Measurements from ENCODE around the gene DUS4L. TPM values are rescaled to one million over a fixed set of nuclear protein-coding genes. Genes with fewer than 3 reads are reported as not detected.

DUS4L gene
- total and polyA plus RNA-seq, 12 donors = 4.2 to 12.7 (median 6.8) TPM

GRCh38 chr7:107594961-107595737 lies 31.4 kb downstream of the DUS4L start:
- intact Hi-C loops (cut with DNase I) = no loop called here
- Histone ChIP-seq H3K4me3 (no peak overlapping the region), H3K4me1 (replicated peaks in 1 of 2) (peaks cover 0 to 20% of the 10 kb centered on the region in 2 donors), H3K9me3 (replicated peaks in 1 of 3) (peaks cover 0 to 7% (median 0%) of the 10 kb centered on the region in 3 donors), H3K27me3 (no peaks in the 10 kb centered on the region), H3K36me3 (replicated peaks in 1 of 2) (no peaks in the 10 kb centered on the region), H3K27ac (peak overlapping the region in 4 of 5 donors; percentile 13 to 56 (median 36))
- DNase-seq = peak in 5 of 7 donors; percentile 14 to 59 (median 17)
- TF ChIP-seq POLR2A (IDR thresholded peaks at IDR 0.05) (no peak), CTCF (IDR thresholded peaks at IDR 0.05) (no peak)
- 37 to 47% (median 39%) methylated on average over 4 of the region's 4 CpGs for WGBS, 4 donors

- intact Hi-C loops (cut with DNase I) = no loop called here
- no peak for DNase-seq
- WGBS, 4 donors = 82 to 87% (median 84%) methylated on average over 5 of the region's 5 CpGs
- peaks cover 0 to 7% (median 0%) of the 10 kb centered on the region in 3 donors for H3K9me3 ChIP-seq (replicated peaks in 1 of 3)
- no peak overlapping the region for H3K4me3 ChIP-seq
- H3K4me1 ChIP-seq (replicated peaks in 1 of 2) = peaks cover 0 to 20% of the 10 kb centered on the region in 2 donors
- H3K27me3 ChIP-seq = no peaks in the 10 kb centered on the region
- no peak overlapping the region for H3K27ac ChIP-seq
- TF ChIP-seq POLR2A (IDR thresholded peaks at IDR 0.05) (no peak), CTCF (IDR thresholded peaks at IDR 0.05) (no peak)
- H3K36me3 ChIP-seq (replicated peaks in 1 of 2) = peaks cover 0 to 9% of the 10 kb centered on the region in 2 donors
These were observed 33.3 kb downstream of the DUS4L start for GRCh38 chr7:107596881-107597581.

DNA sequence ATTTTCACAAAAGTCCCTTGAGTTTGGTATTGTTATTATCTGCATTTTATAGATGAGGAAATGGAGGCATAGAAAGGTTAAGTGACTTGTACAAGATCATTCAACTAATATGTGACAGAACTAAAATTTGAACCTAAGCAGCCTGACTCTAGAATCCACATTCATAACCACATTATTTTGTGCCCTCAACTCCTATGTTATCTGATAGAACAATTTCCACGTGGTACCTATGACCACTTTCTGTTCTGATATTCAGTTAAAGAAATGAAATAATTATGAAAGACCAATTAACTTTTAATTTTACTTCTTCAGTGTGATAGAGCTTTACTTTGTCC lies 33.8 kb downstream of the DUS4L start:
- no peak overlapping the region for H3K4me3 ChIP-seq
- peaks cover 0 to 7% (median 0%) of the 10 kb centered on the region in 3 donors for H3K9me3 ChIP-seq (replicated peaks in 1 of 3)
- no peak overlapping the region for H3K27ac ChIP-seq
- WGBS, 4 donors = 94 to 100% (median 98%) methylated on average over 1 of the region's 1 CpG
- intact Hi-C loops (cut with DNase I) = no loop called here
- H3K36me3 ChIP-seq (replicated peaks in 1 of 2) = peaks cover 0 to 9% of the 10 kb centered on the region in 2 donors
- no peaks in the 10 kb centered on the region for H3K27me3 ChIP-seq
- DNase-seq = no peak
- TF ChIP-seq CTCF (IDR thresholded peaks at IDR 0.05) (no peak), POLR2A (IDR thresholded peaks at IDR 0.05) (no peak)
- H3K4me1 ChIP-seq (replicated peaks in 1 of 2) = peaks cover 0 to 20% of the 10 kb centered on the region in 2 donors

GRCh38 chr7:107597953-107598352 lies 34.2 kb downstream of the DUS4L start:
- Histone ChIP-seq H3K27ac (no peak overlapping the region), H3K36me3 (replicated peaks in 1 of 2) (peaks cover 0 to 9% of the 10 kb centered on the region in 2 donors), H3K4me3 (no peak overlapping the region), H3K27me3 (no peaks in the 10 kb centered on the region), H3K4me1 (replicated peaks in 1 of 2) (peaks cover 0 to 20% of the 10 kb centered on the region in 2 donors), H3K9me3 (replicated peaks in 1 of 3) (peaks cover 0 to 7% (median 0%) of the 10 kb centered on the region in 3 donors)
- no peak for DNase-seq
- TF ChIP-seq POLR2A (IDR thresholded peaks at IDR 0.05) (no peak), CTCF (IDR thresholded peaks at IDR 0.05) (no peak)
- intact Hi-C loops (cut with DNase I) = no loop called here
- whole genome bisulfite sequencing, 4 donors = 90 to 94% (median 92%) methylated on average over 4 of the region's 4 CpGs

Measured in adrenal gland (tissue), 12 donors.